Mesendoderm (in vitro differentiated cells): Measurements from ENCODE around the gene PRKCA.

Experiments
- DNase-seq: peaks from one replicate; pipeline ENCODE4 v3.0.0; 2013
- H2AK5ac ChIP-seq: 2 replicates; pipeline ENCODE4 v1.6.1; 2013; ENCODE audit warnings: low read length, inconsistent platforms
- H2BK120ac ChIP-seq: 2 replicates; pipeline ENCODE4 v1.6.1; 2013; ENCODE audit warnings: low read depth, mild to moderate bottlenecking, low read length, moderate library complexity, mixed read lengths
- H2BK15ac ChIP-seq: replicated peaks from 2 replicates; pipeline ENCODE4 v1.6.1; 2013; ENCODE audit warnings: low read depth, mild to moderate bottlenecking, moderate library complexity
- H2BK5ac ChIP-seq: 2 replicates; pipeline ENCODE4 v1.6.1; 2013; ENCODE audit warnings: low read length, inconsistent platforms
- H3K18ac ChIP-seq: 2 replicates; pipeline ENCODE4 v1.6.1; 2013; ENCODE audit warnings: mild to moderate bottlenecking, low read length, mixed read lengths
- H3K23ac ChIP-seq: one replicate; pipeline ENCODE4 v1.6.1; 2013; ENCODE audit warnings: low read length
- H3K27ac ChIP-seq: 2 replicates; pipeline ENCODE4 v1.5.1; 2013; ENCODE audit warnings: low read depth, mild to moderate bottlenecking, inconsistent platforms, low read length, moderate library complexity
- H3K27me3 ChIP-seq: 2 replicates; pipeline ENCODE4 v1.6.1; 2013; ENCODE audit warnings: low read length, control low read depth, mild to moderate bottlenecking, inconsistent platforms; ENCODE audit not compliant: insufficient read depth, poor library complexity
- H3K36me3 ChIP-seq: 2 replicates; pipeline ENCODE4 v1.6.1; 2013; ENCODE audit warnings: low read length, inconsistent platforms; ENCODE audit not compliant: control insufficient read depth, insufficient read depth
- H3K4ac ChIP-seq: one replicate; pipeline ENCODE4 v1.6.1; 2013; ENCODE audit warnings: low read depth, mild to moderate bottlenecking, low read length, moderate library complexity
- H3K4me1 ChIP-seq: 2 replicates; pipeline ENCODE4 v1.6.1; 2013; ENCODE audit warnings: low read depth, low read length, inconsistent platforms; ENCODE audit not compliant: control insufficient read depth
- H3K4me2 ChIP-seq: 2 replicates; pipeline ENCODE4 v1.6.1; 2013; ENCODE audit warnings: low read length
- H3K4me3 ChIP-seq: 2 replicates; pipeline ENCODE4 v1.5.1; 2013; ENCODE audit warnings: mild to moderate bottlenecking, low read length
- H3K56ac ChIP-seq: one replicate; pipeline ENCODE4 v1.6.1; 2013; ENCODE audit warnings: low read length
- H3K79me1 ChIP-seq: 2 replicates; pipeline ENCODE4 v1.6.1; 2013; ENCODE audit warnings: low read length, inconsistent platforms
- H3K79me2 ChIP-seq: 2 replicates; pipeline ENCODE4 v1.6.1; 2013; ENCODE audit warnings: mild to moderate bottlenecking, low read length; ENCODE audit not compliant: control insufficient read depth, insufficient read depth
- H3K9ac ChIP-seq: 2 replicates; pipeline ENCODE4 v1.6.1; 2013; ENCODE audit warnings: low read length, inconsistent platforms
- H4K5ac ChIP-seq: one replicate; pipeline ENCODE4 v1.6.1; 2013; ENCODE audit warnings: low read length
- H4K8ac ChIP-seq: one replicate; pipeline ENCODE4 v1.6.1; 2013; ENCODE audit warnings: low read depth, mild to moderate bottlenecking, control low read depth, low read length, moderate library complexity
- WGBS: extraction: QIAGEN DNeasy Blood & Tissue Kit; methylation state at CpG from one replicate; pipeline ENCODE4 v1.1.7; 2013; ENCODE audit warnings: low lambda C conversion rate, missing lambda C conversion rate; ENCODE audit not compliant: insufficient coverage; ENCODE audit errors: extremely low coverage; 5-methylcytosine and 5-hydroxymethylcytosine counted together

PRKCA gene

GRCh38 chr17:66813296-66813695 is 510.9 kb downstream of the PRKCA start:
- H2BK15ac ChIP-seq, result no peak overlapping the region

DNA sequence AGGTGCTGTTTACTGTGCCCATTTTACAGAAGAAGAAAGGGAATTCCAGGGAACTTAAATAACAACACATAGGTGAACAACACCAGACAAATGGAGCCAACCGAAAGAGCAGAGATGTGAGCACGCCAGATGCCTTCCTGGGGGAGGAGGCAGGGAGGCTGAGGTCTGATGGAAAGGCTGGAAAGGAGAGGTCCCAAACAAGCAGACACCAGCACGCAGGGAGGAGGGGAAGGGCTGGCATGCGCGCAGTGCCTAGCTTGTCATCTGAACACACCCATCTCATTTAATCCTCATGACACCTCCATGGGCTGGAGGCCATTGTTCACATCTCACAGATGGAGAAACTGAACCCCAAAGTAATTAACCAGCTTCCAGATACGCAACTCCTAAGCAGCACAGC is 511.6 kb downstream of the PRKCA start:
- DNase-seq, result no peak
- Histone ChIP-seq H4K8ac (no peak overlapping the region), H2BK120ac (no peak overlapping the region), H2BK5ac (no peak overlapping the region), H3K9ac (no peak overlapping the region), H3K18ac (no peak overlapping the region), H3K4me1 (no peaks in the 10 kb centered on the region), H3K36me3 (no peaks in the 10 kb centered on the region), H3K27me3 (no peaks in the 10 kb centered on the region), H3K79me1 (no peaks in the 10 kb centered on the region), H3K23ac (no peak overlapping the region), H3K4me3 (no peak overlapping the region), H3K27ac (no peak overlapping the region), H3K4me2 (no peak overlapping the region), H3K56ac (no peak overlapping the region), H2AK5ac (no peak overlapping the region), H4K5ac (no peak overlapping the region), H3K79me2 (no peaks in the 10 kb centered on the region), H3K4ac (no peak overlapping the region), H2BK15ac (no peak overlapping the region)
- no CpG with 5 or more reads among the region's 6 CpGs for WGBS

More at GRCh38 chr17:66813296-66813695, 510.9 kb downstream of the PRKCA start:
- H3K9ac ChIP-seq, result no peak overlapping the region
- DNase-seq, result no peak
- no peaks in the 10 kb centered on the region for H3K4me1 ChIP-seq
- H3K4ac ChIP-seq, result no peak overlapping the region
- no peak overlapping the region for H3K27ac ChIP-seq
- no peaks in the 10 kb centered on the region for H3K27me3 ChIP-seq
- no peaks in the 10 kb centered on the region for H3K36me3 ChIP-seq
- H3K18ac ChIP-seq, result no peak overlapping the region
- H4K8ac ChIP-seq, result no peak overlapping the region
- no peaks in the 10 kb centered on the region for H3K79me1 ChIP-seq
- WGBS, result no CpG with 5 or more reads among the region's 2 CpGs
- H3K56ac ChIP-seq, result no peak overlapping the region
- H3K79me2 ChIP-seq, result no peaks in the 10 kb centered on the region
- no peak overlapping the region for H2BK5ac ChIP-seq
- H3K23ac ChIP-seq, result no peak overlapping the region
- H3K4me2 ChIP-seq, result no peak overlapping the region
- no peak overlapping the region for H2AK5ac ChIP-seq
- no peak overlapping the region for H3K4me3 ChIP-seq
- H4K5ac ChIP-seq, result no peak overlapping the region
- no peak overlapping the region for H2BK120ac ChIP-seq

DNA sequence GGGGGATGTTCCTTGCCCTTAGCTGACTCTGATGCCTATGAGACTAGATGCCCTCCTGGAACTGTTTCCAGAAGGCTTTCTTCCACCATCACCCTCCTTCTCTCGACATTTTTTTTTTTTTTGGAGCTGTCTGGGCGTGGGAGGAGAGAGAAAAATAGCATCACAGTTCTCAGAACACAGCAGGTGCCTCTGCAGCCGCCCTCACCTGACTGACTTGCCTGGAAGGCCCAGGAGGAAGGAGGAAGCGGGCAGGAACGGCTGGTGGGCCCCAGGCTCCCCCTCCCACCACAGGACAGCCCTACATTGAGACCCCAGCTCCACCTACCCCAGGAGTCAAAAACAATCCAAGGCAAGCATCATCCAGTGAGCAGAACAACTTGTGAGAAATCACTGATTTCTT is 512.2 kb downstream of the PRKCA start:
- no peak overlapping the region for H3K9ac ChIP-seq
- no peak overlapping the region for H3K18ac ChIP-seq
- H3K4ac ChIP-seq, result no peak overlapping the region
- DNase-seq, result no peak
- no peak overlapping the region for H4K5ac ChIP-seq
- no CpG with 5 or more reads among the region's 5 CpGs for WGBS
- H4K8ac ChIP-seq, result no peak overlapping the region
- H3K27ac ChIP-seq, result no peak overlapping the region
- H3K4me2 ChIP-seq, result no peak overlapping the region
- no peak overlapping the region for H2BK120ac ChIP-seq
- no peaks in the 10 kb centered on the region for H3K36me3 ChIP-seq
- H3K4me3 ChIP-seq, result no peak overlapping the region
- no peak overlapping the region for H3K23ac ChIP-seq
- no peak overlapping the region for H3K56ac ChIP-seq
- H3K4me1 ChIP-seq, result no peaks in the 10 kb centered on the region
- H3K27me3 ChIP-seq, result no peaks in the 10 kb centered on the region
- no peak overlapping the region for H2BK15ac ChIP-seq
- H3K79me2 ChIP-seq, result no peaks in the 10 kb centered on the region
- no peaks in the 10 kb centered on the region for H3K79me1 ChIP-seq
- H2BK5ac ChIP-seq, result no peak overlapping the region
- no peak overlapping the region for H2AK5ac ChIP-seq

GRCh38 chr17:66817750-66818149 is 515.3 kb downstream of the PRKCA start:
- Histone ChIP-seq H3K79me2 (no peaks in the 10 kb centered on the region), H3K23ac (no peak overlapping the region), H3K56ac (no peak overlapping the region), H3K9ac (no peak overlapping the region), H3K27ac (no peak overlapping the region), H3K27me3 (no peaks in the 10 kb centered on the region), H3K79me1 (no peaks in the 10 kb centered on the region), H2BK5ac (no peak overlapping the region), H3K4me3 (no peak overlapping the region), H3K4ac (no peak overlapping the region), H3K36me3 (no peaks in the 10 kb centered on the region), H4K8ac (no peak overlapping the region), H2AK5ac (no peak overlapping the region), H3K4me2 (no peak overlapping the region), H2BK120ac (no peak overlapping the region), H2BK15ac (no peak overlapping the region), H3K18ac (no peak overlapping the region), H3K4me1 (no peaks in the 10 kb centered on the region), H4K5ac (no peak overlapping the region)
- no peak for DNase-seq
- no CpG with 5 or more reads among the region's 1 CpG for WGBS

- H2BK120ac ChIP-seq, result no peak overlapping the region
- no peaks in the 10 kb centered on the region for H3K79me2 ChIP-seq
- H4K8ac ChIP-seq, result no peak overlapping the region
- no peak overlapping the region for H3K27ac ChIP-seq
- no peak overlapping the region for H4K5ac ChIP-seq
- H2AK5ac ChIP-seq, result no peak overlapping the region
- H3K9ac ChIP-seq, result no peak overlapping the region
- no peak overlapping the region for H3K4ac ChIP-seq
- no peaks in the 10 kb centered on the region for H3K4me1 ChIP-seq
- no peak overlapping the region for H2BK5ac ChIP-seq
- no peak overlapping the region for H3K4me2 ChIP-seq
- no peak overlapping the region for H3K18ac ChIP-seq
- no peaks in the 10 kb centered on the region for H3K36me3 ChIP-seq
- H3K79me1 ChIP-seq, result no peaks in the 10 kb centered on the region
- H2BK15ac ChIP-seq, result no peak overlapping the region
- DNase-seq, result no peak
- H3K56ac ChIP-seq, result no peak overlapping the region
- H3K27me3 ChIP-seq, result no peaks in the 10 kb centered on the region
- H3K4me3 ChIP-seq, result no peak overlapping the region
- no peak overlapping the region for H3K23ac ChIP-seq
- no CpG with 5 or more reads among the region's 6 CpGs for WGBS
These were observed 517.1 kb downstream of the PRKCA start for GRCh38 chr17:66819466-66819865.

GRCh38 chr17:66822009-66822408 is 519.6 kb downstream of the PRKCA start:
- no peaks in the 10 kb centered on the region for H3K36me3 ChIP-seq
- no peak overlapping the region for H2BK120ac ChIP-seq
- no peak overlapping the region for H3K27ac ChIP-seq
- no peak overlapping the region for H3K18ac ChIP-seq
- H3K56ac ChIP-seq, result no peak overlapping the region
- H4K5ac ChIP-seq, result no peak overlapping the region
- H3K79me2 ChIP-seq, result no peaks in the 10 kb centered on the region
- H3K27me3 ChIP-seq, result no peaks in the 10 kb centered on the region
- no CpG with 5 or more reads among the region's 8 CpGs for WGBS
- no peaks in the 10 kb centered on the region for H3K79me1 ChIP-seq
- H3K4me1 ChIP-seq, result no peaks in the 10 kb centered on the region
- H2BK15ac ChIP-seq, result no peak overlapping the region
- no peak overlapping the region for H3K9ac ChIP-seq
- no peak overlapping the region for H3K4me3 ChIP-seq
- H3K4me2 ChIP-seq, result no peak overlapping the region
- H2BK5ac ChIP-seq, result no peak overlapping the region
- H2AK5ac ChIP-seq, result no peak overlapping the region
- no peak overlapping the region for H4K8ac ChIP-seq
- H3K23ac ChIP-seq, result no peak overlapping the region
- no peak for DNase-seq
- no peak overlapping the region for H3K4ac ChIP-seq
